Measurements from ENCODE around the gene NIF3L1. TPM values are rescaled to one million over a fixed set of nuclear protein-coding genes. Genes with fewer than 3 reads are reported as not detected.

Gene NIF3L1
- total and polyA plus RNA-seq, 2 of the 13 experiments (the other 11 are each of a cell fraction or from before 2014, with no cell fraction given) = 67.9 to 75.2 TPM

- TF ChIP-seq ATF6 (CRISPR knock-in tag; conservative IDR thresholded peaks at IDR 0.05) (peak; percentile 34; the same call in 1 of the 2 replicates), ZNF468 (CRISPR knock-in tag; IDR thresholded peaks at IDR 0.05) (peak; percentile 96; the same call in 1 of the 2 replicates), POLR2AphosphoS5 (IDR thresholded peaks at IDR 0.05; ENCODE audit: low read depth, low read length) (peak; percentile 84), ZBTB2 (CRISPR knock-in tag; IDR thresholded peaks at IDR 0.05; ENCODE audit: low read depth) (no peak; the same call in 1 of the 2 replicates), THRA (CRISPR knock-in tag; IDR thresholded peaks at IDR 0.05; ENCODE audit: borderline replicate concordance) (peak; percentile 66), NBN (conservative IDR thresholded peaks at IDR 0.05) (no peak), MEIS2 (CRISPR knock-in tag; IDR thresholded peaks at IDR 0.05) (no peak; the same call in 1 of the 2 replicates), ZBTB37 (CRISPR knock-in tag; IDR thresholded peaks at IDR 0.05) (no peak), KMT2A (CRISPR knock-in tag; IDR thresholded peaks at IDR 0.05) (peak; percentile 93), SNAI1 (CRISPR knock-in tag; IDR thresholded peaks at IDR 0.05; ENCODE audit: borderline replicate concordance) (no peak; the same call in 1 of the 2 replicates), RFXAP (CRISPR knock-in tag; IDR thresholded peaks at IDR 0.05; ENCODE audit: borderline replicate concordance) (peak; percentile 90), CBX2 (IDR thresholded peaks at IDR 0.05; ENCODE audit: low read depth, low read length) (no peak), CBX2 (CRISPR knock-in tag; IDR thresholded peaks at IDR 0.05; ENCODE audit: low read depth) (no peak), RNF2 (conservative IDR thresholded peaks at IDR 0.05; ENCODE audit: low read depth) (0 out of 2 replicates have a peak, but pooled peaks have one; percentile 56), E2F1 (CRISPR knock-in tag; IDR thresholded peaks at IDR 0.05) (peak; percentile 94), TCF7 (IDR thresholded peaks at IDR 0.05; ENCODE audit: low read depth) (peak; percentile 6; the same call in 1 of the 2 replicates), ZNF512B (CRISPR knock-in tag; IDR thresholded peaks at IDR 0.05; ENCODE audit: borderline replicate concordance) (no peak; the same call in 1 of the 2 replicates)
These were observed at the start of gene NIF3L1, which contains the start of gene PPIL3 (continued) for GRCh38 chr2:200888704-200889625.
